22Rv1 (cell line): ENCODE measurements around the gene LZTR1.

Experiments used
- ZFX ChIP-seq: fragments of 450-650 bp; IDR thresholded peaks from 2 replicates; pipeline ENCODE4 v1.6.1; 2017; ENCODE audit warnings: antibody characterized with exemption, borderline replicate concordance
- TF ChIP-seq, protein P1 (sequence below): fragments of 450-650 bp; IDR thresholded peaks from 2 replicates; pipeline ENCODE4 v1.5.1; 2017; ENCODE audit warnings: mild to moderate bottlenecking

DNA sequence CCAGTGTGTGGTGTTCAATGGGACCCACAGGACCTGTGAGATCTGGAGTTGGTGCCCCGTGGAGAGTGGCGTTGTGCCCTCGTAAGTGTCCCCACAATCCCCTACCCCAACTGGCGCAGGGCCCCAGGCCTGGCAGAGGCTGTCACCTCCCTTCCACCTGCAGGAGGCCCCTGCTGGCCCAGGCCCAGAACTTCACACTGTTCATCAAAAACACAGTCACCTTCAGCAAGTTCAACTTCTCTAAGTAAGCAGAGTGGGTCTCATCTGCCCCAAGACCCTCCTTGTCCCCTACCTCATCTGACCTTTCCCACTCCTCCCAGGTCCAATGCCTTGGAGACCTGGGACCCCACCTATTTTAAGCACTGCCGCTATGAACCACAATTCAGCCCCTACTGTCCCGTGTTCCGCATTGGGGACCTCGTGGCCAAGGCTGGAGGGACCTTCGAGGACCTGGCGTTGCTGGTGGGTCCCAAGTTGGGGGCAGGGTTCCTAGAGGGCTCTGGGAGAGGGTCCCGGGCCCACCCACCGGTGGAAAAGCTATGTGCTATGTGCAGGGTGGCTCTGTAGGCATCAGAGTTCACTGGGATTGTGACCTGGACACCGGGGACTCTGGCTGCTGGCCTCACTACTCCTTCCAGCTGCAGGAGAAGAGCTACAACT lies 41.0 kb downstream of the LZTR1 start:
- TF ChIP-seq, protein P1, sequence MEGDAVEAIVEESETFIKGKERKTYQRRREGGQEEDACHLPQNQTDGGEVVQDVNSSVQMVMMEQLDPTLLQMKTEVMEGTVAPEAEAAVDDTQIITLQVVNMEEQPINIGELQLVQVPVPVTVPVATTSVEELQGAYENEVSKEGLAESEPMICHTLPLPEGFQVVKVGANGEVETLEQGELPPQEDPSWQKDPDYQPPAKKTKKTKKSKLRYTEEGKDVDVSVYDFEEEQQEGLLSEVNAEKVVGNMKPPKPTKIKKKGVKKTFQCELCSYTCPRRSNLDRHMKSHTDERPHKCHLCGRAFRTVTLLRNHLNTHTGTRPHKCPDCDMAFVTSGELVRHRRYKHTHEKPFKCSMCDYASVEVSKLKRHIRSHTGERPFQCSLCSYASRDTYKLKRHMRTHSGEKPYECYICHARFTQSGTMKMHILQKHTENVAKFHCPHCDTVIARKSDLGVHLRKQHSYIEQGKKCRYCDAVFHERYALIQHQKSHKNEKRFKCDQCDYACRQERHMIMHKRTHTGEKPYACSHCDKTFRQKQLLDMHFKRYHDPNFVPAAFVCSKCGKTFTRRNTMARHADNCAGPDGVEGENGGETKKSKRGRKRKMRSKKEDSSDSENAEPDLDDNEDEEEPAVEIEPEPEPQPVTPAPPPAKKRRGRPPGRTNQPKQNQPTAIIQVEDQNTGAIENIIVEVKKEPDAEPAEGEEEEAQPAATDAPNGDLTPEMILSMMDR, result no peak
- TF ChIP-seq ZFX, result no peak
